Measurements from ENCODE around the gene KIAA1755. TPM values are rescaled to one million over a fixed set of nuclear protein-coding genes. Genes with fewer than 3 reads are reported as not detected.

Gene KIAA1755
- total RNA-seq, 1 donor from 2014 or later = 1.1 TPM

- Histone ChIP-seq H3K4me2 (ENCODE audit: low read length) (no peak overlapping the region), H3K27ac (ENCODE audit: low read depth, low read length) (peak overlapping the region; percentile 76), H2AFZ (ENCODE audit: low read depth, low read length) (no peak overlapping the region), H3K36me3 (ENCODE audit: insufficient read depth, low read length) (no peaks in the 10 kb centered on the region), H3K27me3 (ENCODE audit: insufficient read depth, low read length) (no peaks in the 10 kb centered on the region), H3K4me3 (ENCODE audit: insufficient read depth, low read depth, low read length) (no peak overlapping the region), H3K9ac (ENCODE audit: low read length) (peak overlapping the region; percentile 48), H3K4me1 (ENCODE audit: insufficient read depth, low read length) (peaks cover 70% of the 10 kb centered on the region), H3K79me2 (ENCODE audit: insufficient read depth, low read length) (peaks cover 16% of the 10 kb centered on the region), H4K20me1 (ENCODE audit: insufficient read depth, low read length) (peaks cover 3% of the 10 kb centered on the region), H3K9me3 (ENCODE audit: insufficient read depth, low read depth, low read length) (no peaks in the 10 kb centered on the region)
- TF ChIP-seq CTCF (IDR thresholded peaks at IDR 0.05; ENCODE audit: insufficient read depth, low read depth, low read length) = no peak
- no peak for TF ChIP-seq EZH2 (IDR thresholded peaks at IDR 0.05; ENCODE audit: insufficient read depth, low read length)
- no peaks in the 10 kb centered on the region for H3K27me3 Mint-ChIP-seq (ENCODE audit: low read depth, unreplicated experiment)
- H3K4me1 Mint-ChIP-seq (ENCODE audit: low read depth, unreplicated experiment) = peaks cover 46% of the 10 kb centered on the region
- DNase-seq (ENCODE audit: low read depth) (no peak), FAIRE-seq (no peak)
- H3K4me3 Mint-ChIP-seq (ENCODE audit: unreplicated experiment) = no peak overlapping the region
- no peaks in the 10 kb centered on the region for H3K36me3 Mint-ChIP-seq (ENCODE audit: low read depth, unreplicated experiment)
- no peaks in the 10 kb centered on the region for H3K9me3 Mint-ChIP-seq (ENCODE audit: unreplicated experiment)
- no peak overlapping the region for H3K27ac Mint-ChIP-seq (ENCODE audit: unreplicated experiment)
Measured at GRCh38 chr20:38168791-38169589, 91.5 kb downstream of the KIAA1755 start.

- Histone ChIP-seq H3K27ac (ENCODE audit: low read depth, low read length) (peak overlapping the region; percentile 76), H4K20me1 (ENCODE audit: insufficient read depth, low read length) (peaks cover 5% of the 10 kb centered on the region), H3K4me2 (ENCODE audit: low read length) (peak overlapping the region; percentile 39), H3K4me1 (ENCODE audit: insufficient read depth, low read length) (peaks cover 69% of the 10 kb centered on the region), H2AFZ (ENCODE audit: low read depth, low read length) (no peak overlapping the region), H3K9me3 (ENCODE audit: insufficient read depth, low read depth, low read length) (no peaks in the 10 kb centered on the region), H3K36me3 (ENCODE audit: insufficient read depth, low read length) (peaks cover 3% of the 10 kb centered on the region), H3K27me3 (ENCODE audit: insufficient read depth, low read length) (no peaks in the 10 kb centered on the region), H3K4me3 (ENCODE audit: insufficient read depth, low read depth, low read length) (no peak overlapping the region), H3K9ac (ENCODE audit: low read length) (peak overlapping the region; percentile 48), H3K79me2 (ENCODE audit: insufficient read depth, low read length) (peaks cover 25% of the 10 kb centered on the region)
- Mint-ChIP-seq H3K4me1 (ENCODE audit: low read depth, unreplicated experiment) (peaks cover 39% of the 10 kb centered on the region), H3K9me3 (ENCODE audit: unreplicated experiment) (no peaks in the 10 kb centered on the region), H3K4me3 (ENCODE audit: unreplicated experiment) (no peak overlapping the region), H3K27ac (ENCODE audit: unreplicated experiment) (peak overlapping the region; percentile 88), H3K27me3 (ENCODE audit: low read depth, unreplicated experiment) (no peaks in the 10 kb centered on the region), H3K36me3 (ENCODE audit: low read depth, unreplicated experiment) (no peaks in the 10 kb centered on the region)
- FAIRE-seq (peak; percentile 9), DNase-seq (ENCODE audit: low read depth) (peak; percentile 96)
- TF ChIP-seq CTCF (IDR thresholded peaks at IDR 0.05; ENCODE audit: insufficient read depth, low read depth, low read length) (no peak), EZH2 (IDR thresholded peaks at IDR 0.05; ENCODE audit: insufficient read depth, low read length) (no peak)
Measured at GRCh38 chr20:38167851-38168760, 92.4 kb downstream of the KIAA1755 start.

All from astrocyte (in vitro differentiated cells and primary cell).